Suprapubic skin (tissue), 3 donors: ENCODE measurements around the gene COL23A1.

Experiments
- POLR2AphosphoS5 ChIP-seq, 3 donors: sonication (generic); formaldehyde crosslinking; IDR thresholded peaks; one replicate each; pipeline ENCODE4 v1.6.1; 2017; ENCODE audit warnings: antibody characterized with exemption in 3 of 3
- TF ChIP-seq, protein P1 (sequence below), 2 donors: fragments of 200-600 bp in 1 of 2; fragments of 450-650 bp in 1 of 2; sonication (generic) in 1 of 2; IDR thresholded peaks; one replicate each; pipeline ENCODE4 v1.5.1; 2016 to 2019; ENCODE audit warnings: antibody characterized with exemption in 2 of 2, mild to moderate bottlenecking in 1 of 2, moderate library complexity in 1 of 2

DNA sequence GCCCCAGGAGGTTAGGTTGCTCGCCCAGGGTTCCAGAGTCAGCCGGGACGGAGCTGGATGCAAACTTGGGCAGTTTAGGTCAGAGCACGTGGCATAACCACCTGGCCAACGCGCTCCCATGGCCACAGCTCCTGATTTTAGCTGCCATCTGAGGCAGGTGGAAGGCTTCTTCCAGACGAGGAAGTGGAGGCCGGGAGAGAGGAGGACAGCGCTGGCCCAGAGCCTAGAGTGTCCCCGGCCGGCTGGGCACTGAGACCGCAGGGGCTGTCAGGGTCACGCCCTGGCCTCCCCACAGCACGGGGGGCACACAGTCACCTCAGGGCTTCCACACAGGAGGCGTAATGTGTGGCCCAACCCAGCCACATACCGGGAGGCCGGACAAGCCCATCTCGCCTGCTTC is 341.4 kb downstream of the COL23A1 start:
- TF ChIP-seq, protein P1, sequence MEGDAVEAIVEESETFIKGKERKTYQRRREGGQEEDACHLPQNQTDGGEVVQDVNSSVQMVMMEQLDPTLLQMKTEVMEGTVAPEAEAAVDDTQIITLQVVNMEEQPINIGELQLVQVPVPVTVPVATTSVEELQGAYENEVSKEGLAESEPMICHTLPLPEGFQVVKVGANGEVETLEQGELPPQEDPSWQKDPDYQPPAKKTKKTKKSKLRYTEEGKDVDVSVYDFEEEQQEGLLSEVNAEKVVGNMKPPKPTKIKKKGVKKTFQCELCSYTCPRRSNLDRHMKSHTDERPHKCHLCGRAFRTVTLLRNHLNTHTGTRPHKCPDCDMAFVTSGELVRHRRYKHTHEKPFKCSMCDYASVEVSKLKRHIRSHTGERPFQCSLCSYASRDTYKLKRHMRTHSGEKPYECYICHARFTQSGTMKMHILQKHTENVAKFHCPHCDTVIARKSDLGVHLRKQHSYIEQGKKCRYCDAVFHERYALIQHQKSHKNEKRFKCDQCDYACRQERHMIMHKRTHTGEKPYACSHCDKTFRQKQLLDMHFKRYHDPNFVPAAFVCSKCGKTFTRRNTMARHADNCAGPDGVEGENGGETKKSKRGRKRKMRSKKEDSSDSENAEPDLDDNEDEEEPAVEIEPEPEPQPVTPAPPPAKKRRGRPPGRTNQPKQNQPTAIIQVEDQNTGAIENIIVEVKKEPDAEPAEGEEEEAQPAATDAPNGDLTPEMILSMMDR (IDR thresholded peaks at IDR 0.05): no peak
- TF ChIP-seq POLR2AphosphoS5 (IDR thresholded peaks at IDR 0.05): no peak
